RWPE1 (cell line): Measurements from ENCODE around the gene UFM1.
"Not testable (repeated sequence)": the region's sequence is repeated elsewhere in the genome, so short reads cannot be mapped to it uniquely, and the experiment has no call there.

Experiments used
- CTCF ChIA-PET: fragments of 350-600 bp; sonication (Branson Sonifier 250); formaldehyde crosslinking; extraction: SDS; loops from one replicate; lab custom pipeline; 2021; lab: Yijun Ruan, JAX
- POLR2A ChIA-PET: fragments of 400-600 bp; formaldehyde crosslinking; extraction: SDS; loops from one replicate; lab custom pipeline; 2020; ENCODE audit warnings: antibody characterized with exemption; ENCODE audit not compliant: low non-redundant PET; lab: Yijun Ruan, JAX
- DNase-seq: peaks from one replicate; pipeline ENCODE4 v3.0.0; 2012; ENCODE audit warnings: low spot score
- H3K27ac ChIP-seq: fragments of 450-650 bp; 2 replicates; pipeline ENCODE4 v1.5.1; 2017
- TF ChIP-seq, protein P1 (sequence below): fragments of 450-650 bp; conservative IDR thresholded peaks from 2 replicates; pipeline ENCODE4 v1.5.1; 2017; ENCODE audit warnings: low read depth, mild to moderate bottlenecking

UFM1 gene

DNA sequence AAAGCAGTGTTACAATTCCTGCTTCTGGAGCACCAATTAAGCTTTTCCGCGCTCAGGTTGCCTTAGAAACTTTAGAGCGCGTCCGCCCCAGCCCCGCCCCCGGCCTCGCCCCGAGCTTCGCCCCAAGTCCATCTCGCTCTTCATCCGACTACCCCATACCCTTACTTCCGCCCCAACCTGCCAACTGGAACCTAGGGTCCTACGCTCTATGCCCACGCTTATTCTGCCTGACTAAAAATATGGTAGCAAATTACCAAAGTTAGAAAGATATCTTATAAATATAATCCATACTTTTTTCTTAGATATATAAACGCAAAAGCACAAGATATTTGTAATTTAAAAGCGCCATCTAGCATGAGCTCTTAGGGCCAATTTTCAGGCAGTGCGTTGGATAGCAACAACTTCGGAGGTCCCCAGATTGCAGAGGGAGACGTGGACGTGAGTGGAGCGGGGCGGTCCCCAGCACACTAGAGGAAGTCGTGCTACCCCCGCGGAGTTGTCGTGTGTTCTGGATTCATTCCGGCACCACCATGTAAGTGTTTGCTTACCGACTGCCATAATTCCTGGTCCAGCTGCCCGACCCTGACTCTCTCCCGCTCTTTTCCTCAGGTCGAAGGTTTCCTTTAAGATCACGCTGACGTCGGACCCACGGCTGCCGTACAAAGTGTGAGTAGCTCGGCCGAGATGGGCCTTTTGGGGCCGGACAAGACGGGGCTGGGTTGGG is at the start of gene UFM1:
Gene UFM1, plus strand, starts transcription at position 462 of the 724 bp plus-strand sequence. Its CDS starts 69 bp downstream, at position 531.
- ChIA-PET POLR2A (interaction anchor here (0.5 to 1.0 kb wide), 2 partner anchors 121 to 1744 kb away, joined by 3 read pairs; no protein-coding TSS in a partner anchor), CTCF (interaction anchor here (1.2 kb wide), 1 partner anchor 479 kb away, joined by 4 read pairs; no protein-coding TSS in a partner anchor)
- H3K27ac ChIP-seq, result peak within 1 kb of the TSS; percentile 83
- TF ChIP-seq, protein P1, sequence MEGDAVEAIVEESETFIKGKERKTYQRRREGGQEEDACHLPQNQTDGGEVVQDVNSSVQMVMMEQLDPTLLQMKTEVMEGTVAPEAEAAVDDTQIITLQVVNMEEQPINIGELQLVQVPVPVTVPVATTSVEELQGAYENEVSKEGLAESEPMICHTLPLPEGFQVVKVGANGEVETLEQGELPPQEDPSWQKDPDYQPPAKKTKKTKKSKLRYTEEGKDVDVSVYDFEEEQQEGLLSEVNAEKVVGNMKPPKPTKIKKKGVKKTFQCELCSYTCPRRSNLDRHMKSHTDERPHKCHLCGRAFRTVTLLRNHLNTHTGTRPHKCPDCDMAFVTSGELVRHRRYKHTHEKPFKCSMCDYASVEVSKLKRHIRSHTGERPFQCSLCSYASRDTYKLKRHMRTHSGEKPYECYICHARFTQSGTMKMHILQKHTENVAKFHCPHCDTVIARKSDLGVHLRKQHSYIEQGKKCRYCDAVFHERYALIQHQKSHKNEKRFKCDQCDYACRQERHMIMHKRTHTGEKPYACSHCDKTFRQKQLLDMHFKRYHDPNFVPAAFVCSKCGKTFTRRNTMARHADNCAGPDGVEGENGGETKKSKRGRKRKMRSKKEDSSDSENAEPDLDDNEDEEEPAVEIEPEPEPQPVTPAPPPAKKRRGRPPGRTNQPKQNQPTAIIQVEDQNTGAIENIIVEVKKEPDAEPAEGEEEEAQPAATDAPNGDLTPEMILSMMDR, result no peak
- DNase-seq, result peak; percentile 91

- POLR2A ChIA-PET, result no interaction called here
- no peak for DNase-seq
- H3K27ac ChIP-seq, result no peak overlapping the region
- CTCF ChIA-PET, result no interaction called here
- TF ChIP-seq, protein P1, result no peak
Observed at GRCh38 chr13:38301236-38301635, 48.4 kb upstream of the UFM1 start.

GRCh38 chr13:38303816-38304320 is 45.8 kb upstream of the UFM1 start:
- ChIA-PET POLR2A (no interaction called here), CTCF (interaction anchor here (0.6 kb wide), 1 partner anchor 385 kb away, joined by 5 read pairs; no protein-coding TSS in a partner anchor)
- no peak for DNase-seq
- H3K27ac ChIP-seq, result no peak overlapping the region
- TF ChIP-seq, protein P1, result no peak

GRCh38 chr13:38308736-38309135 is 40.9 kb upstream of the UFM1 start:
- peak; percentile 82 for DNase-seq
- CTCF ChIA-PET, result interaction anchor here (0.7 kb wide), 2 partner anchors 32 to 950 kb away, joined by 3 to 4 read pairs; no protein-coding TSS in a partner anchor
- POLR2A ChIA-PET, result no interaction called here
- TF ChIP-seq, protein P1, result no peak
- H3K27ac ChIP-seq, result no peak overlapping the region

- TF ChIP-seq, protein P1, result no peak
- no peak for DNase-seq
- POLR2A ChIA-PET, result no interaction called here
- H3K27ac ChIP-seq, result no peak overlapping the region
- CTCF ChIA-PET, result interaction anchor here (0.7 kb wide), 1 partner anchor 31 kb away, joined by 4 read pairs; no protein-coding TSS in a partner anchor
Observed at GRCh38 chr13:38309397-38309796, 40.3 kb upstream of the UFM1 start.

- POLR2A ChIA-PET, DNase-seq, H3K27ac ChIP-seq: not testable (repeated sequence)
- CTCF ChIA-PET, result interaction anchor here (0.5 kb wide), 1 partner anchor 84 kb away, joined by 3 read pairs; no protein-coding TSS in a partner anchor
Observed at GRCh38 chr13:38311175-38311574, 38.5 kb upstream of the UFM1 start.

GRCh38 chr13:38316129-38316528 is 33.5 kb upstream of the UFM1 start:
- DNase-seq, result no peak
- TF ChIP-seq, protein P1, result no peak
- ChIA-PET CTCF (interaction anchor here (0.7 kb wide), 1 partner anchor 496 kb away, joined by 4 read pairs; no protein-coding TSS in a partner anchor), POLR2A (no interaction called here)
- no peak overlapping the region for H3K27ac ChIP-seq
